Glomerular visceral epithelial cell (primary cell): ENCODE data around the gene MRE11.
"Not testable (repeated sequence)": the region's sequence is repeated elsewhere in the genome, so short reads cannot be mapped to it uniquely, and the experiment has no call there.

Experiments
- DNase-seq: peaks from one replicate; pipeline ENCODE4 v3.0.0-alpha.2; 2016; ENCODE audit errors: extremely low spot score

The MRE11 gene

GRCh38 chr11:94506513-94506912, 12.9 kb upstream of the MRE11 start:
- DNase-seq = not testable (repeated sequence)

GRCh38 chr11:94504689-94505293, 11.1 kb upstream of the MRE11 start:
- DNase-seq = peak; percentile 56

- DNase-seq = no peak
Measured at GRCh38 chr11:94501522-94501921, 7.9 kb upstream of the MRE11 start.

GRCh38 chr11:94500181-94500580, 6.5 kb upstream of the MRE11 start:
- DNase-seq = no peak

- DNase-seq = no peak
Measured at GRCh38 chr11:94494126-94494680, 559 bp upstream of the MRE11 start.

GRCh38 chr11:94486068-94486467, 7.6 kb downstream of the MRE11 start:
- no peak for DNase-seq

GRCh38 chr11:94481342-94481741, 12.3 kb downstream of the MRE11 start:
- no peak for DNase-seq

- no peak for DNase-seq
Measured at GRCh38 chr11:94477624-94478023, 16.0 kb downstream of the MRE11 start.

- DNase-seq = peak; percentile 26
Measured at GRCh38 chr11:94472916-94473799, 20.5 kb downstream of the MRE11 start.

- DNase-seq = no peak
Measured at GRCh38 chr11:94469416-94469815, 24.2 kb downstream of the MRE11 start.

- DNase-seq = no peak
Measured at GRCh38 chr11:94459576-94459975, 34.1 kb downstream of the MRE11 start.

- DNase-seq = peak; percentile 1
Measured at GRCh38 chr11:94457118-94458029, 36.3 kb downstream of the MRE11 start.

GRCh38 chr11:94455861-94456260, 37.8 kb downstream of the MRE11 start:
- no peak for DNase-seq

GRCh38 chr11:94454301-94454700, 39.3 kb downstream of the MRE11 start:
- DNase-seq = no peak

GRCh38 chr11:94452988-94453387, 40.7 kb downstream of the MRE11 start:
- DNase-seq = no peak

GRCh38 chr11:94450048-94450447, 43.6 kb downstream of the MRE11 start:
- DNase-seq = no peak

GRCh38 chr11:94449437-94449836, 44.2 kb downstream of the MRE11 start:
- DNase-seq = peak; percentile 10

GRCh38 chr11:94449029-94449428, 44.6 kb downstream of the MRE11 start:
- DNase-seq = no peak

- DNase-seq = no peak
Measured at GRCh38 chr11:94447149-94447548, 46.5 kb downstream of the MRE11 start.

GRCh38 chr11:94445641-94446040, 48.0 kb downstream of the MRE11 start:
- no peak for DNase-seq

GRCh38 chr11:94433049-94433448, 60.6 kb downstream of the MRE11 start:
- DNase-seq = no peak

- no peak for DNase-seq
Measured at GRCh38 chr11:94424662-94425061, 69.0 kb downstream of the MRE11 start.
